ENCODE data around the gene KLHL21.
"Not testable (repeated sequence)": the region's sequence is repeated elsewhere in the genome, so short reads cannot be mapped to it uniquely, and the experiment has no call there.

The KLHL21 gene, protein sequence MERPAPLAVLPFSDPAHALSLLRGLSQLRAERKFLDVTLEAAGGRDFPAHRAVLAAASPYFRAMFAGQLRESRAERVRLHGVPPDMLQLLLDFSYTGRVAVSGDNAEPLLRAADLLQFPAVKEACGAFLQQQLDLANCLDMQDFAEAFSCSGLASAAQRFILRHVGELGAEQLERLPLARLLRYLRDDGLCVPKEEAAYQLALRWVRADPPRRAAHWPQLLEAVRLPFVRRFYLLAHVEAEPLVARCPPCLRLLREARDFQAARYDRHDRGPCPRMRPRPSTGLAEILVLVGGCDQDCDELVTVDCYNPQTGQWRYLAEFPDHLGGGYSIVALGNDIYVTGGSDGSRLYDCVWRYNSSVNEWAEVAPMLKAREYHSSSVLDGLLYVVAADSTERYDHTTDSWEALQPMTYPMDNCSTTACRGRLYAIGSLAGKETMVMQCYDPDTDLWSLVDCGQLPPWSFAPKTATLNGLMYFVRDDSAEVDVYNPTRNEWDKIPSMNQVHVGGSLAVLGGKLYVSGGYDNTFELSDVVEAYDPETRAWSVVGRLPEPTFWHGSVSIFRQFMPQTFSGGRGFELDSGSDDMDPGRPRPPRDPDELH

GRCh38 chr1:6602669-6603237, at the start of gene KLHL21:
KLHL21 (minus strand) TSS chr1:6602869; CDS start chr1:6602817, 52 bp downstream.
- peak; percentile 80 to 85 for DNase-seq (ENCODE audit: low read depth in 2 of 2)

GRCh38 chr1:6651909-6652308, 49.2 kb upstream of the KLHL21 start:
- no peak for DNase-seq (ENCODE audit: low read depth in 2 of 2)

- DNase-seq (ENCODE audit: low read depth in 2 of 2) = no peak
Observed at GRCh38 chr1:6648556-6648955, 45.9 kb upstream of the KLHL21 start.

DNA sequence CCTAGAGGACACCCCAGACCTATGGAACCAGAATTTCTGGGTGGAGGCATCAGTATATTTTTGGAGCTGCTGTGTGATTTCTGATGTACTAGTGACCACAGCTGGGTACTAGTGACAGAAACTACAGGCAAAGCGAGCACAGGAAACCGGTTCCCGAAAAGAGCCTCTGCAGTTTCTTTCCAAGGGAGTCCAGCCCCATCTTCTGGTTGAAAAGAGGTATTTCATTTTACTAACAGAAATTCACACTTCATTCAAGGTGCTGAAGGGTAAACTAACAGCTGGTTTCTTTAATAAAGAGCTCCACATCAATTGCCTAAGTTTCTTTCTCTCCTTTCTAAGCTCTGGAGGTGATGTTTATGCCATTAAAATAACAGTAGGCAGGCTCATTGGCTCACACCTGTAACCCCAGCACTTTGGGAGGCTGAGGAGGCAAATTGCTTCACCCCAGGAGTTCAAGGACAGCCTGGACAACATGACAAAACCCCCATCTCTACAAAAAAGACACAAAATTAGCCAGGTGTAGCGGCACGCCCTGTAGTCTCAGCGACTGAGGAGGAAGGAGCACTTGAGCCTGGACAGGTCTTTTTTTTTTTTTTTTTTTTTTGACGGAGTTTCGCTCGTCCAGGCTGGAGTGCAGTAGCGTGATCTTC, 44.0 kb upstream of the KLHL21 start:
- peak in 1 of 2 donors; percentile 8 for DNase-seq (ENCODE audit: low read depth in 2 of 2)

- DNase-seq (ENCODE audit: low read depth in 2 of 2) = no peak
Observed at GRCh38 chr1:6645018-6645417, 42.3 kb upstream of the KLHL21 start.

- not testable (repeated sequence) for DNase-seq (ENCODE audit: low read depth in 2 of 2)
Observed at GRCh38 chr1:6640867-6641266, 38.2 kb upstream of the KLHL21 start.

GRCh38 chr1:6638226-6638625, 35.6 kb upstream of the KLHL21 start:
- no peak for DNase-seq (ENCODE audit: low read depth in 2 of 2)

GRCh38 chr1:6637770-6638169, 35.1 kb upstream of the KLHL21 start:
- DNase-seq (ENCODE audit: low read depth in 2 of 2) = no peak

GRCh38 chr1:6636778-6637177, 34.1 kb upstream of the KLHL21 start:
- not testable (repeated sequence) for DNase-seq (ENCODE audit: low read depth in 2 of 2)

GRCh38 chr1:6635910-6636760, 33.5 kb upstream of the KLHL21 start:
- no peak for DNase-seq (ENCODE audit: low read depth in 2 of 2)

DNA sequence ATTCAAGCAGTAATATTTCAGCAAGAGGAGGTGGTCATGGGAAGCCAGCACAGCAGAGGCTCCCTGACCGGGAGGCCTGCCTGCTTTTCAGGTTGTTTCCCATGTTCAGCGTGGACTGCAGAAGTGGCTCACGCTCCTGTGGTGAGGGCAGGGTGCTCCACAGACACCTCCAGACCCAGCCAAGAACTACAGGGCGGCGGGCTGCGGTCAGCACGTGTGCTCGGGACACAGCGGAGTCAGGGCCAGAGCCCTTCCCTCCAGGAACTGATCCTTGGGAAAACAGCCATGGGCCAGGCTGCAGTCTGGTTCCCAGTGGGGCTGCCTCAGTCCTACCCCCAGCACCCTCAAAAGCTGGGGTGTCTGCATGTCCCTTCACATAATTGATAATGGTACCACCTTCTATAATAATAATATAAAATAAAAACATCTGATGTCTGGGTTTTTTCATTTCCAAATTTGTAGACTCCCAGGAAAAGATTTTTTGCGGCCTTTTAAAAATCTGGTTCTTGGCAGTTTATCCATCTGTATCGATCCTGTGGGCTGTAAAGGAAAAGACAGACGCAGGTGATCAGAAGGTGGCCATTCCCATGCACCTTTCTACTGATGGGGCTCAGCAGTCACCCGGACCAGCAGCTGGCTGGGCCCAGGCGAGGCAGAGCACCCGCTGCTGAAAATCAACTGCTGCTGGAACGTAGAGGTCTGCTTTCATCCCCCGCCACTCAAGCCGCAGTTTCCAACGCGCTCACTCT, 32.7 kb upstream of the KLHL21 start:
- DNase-seq (ENCODE audit: low read depth in 2 of 2) = no peak

DNA sequence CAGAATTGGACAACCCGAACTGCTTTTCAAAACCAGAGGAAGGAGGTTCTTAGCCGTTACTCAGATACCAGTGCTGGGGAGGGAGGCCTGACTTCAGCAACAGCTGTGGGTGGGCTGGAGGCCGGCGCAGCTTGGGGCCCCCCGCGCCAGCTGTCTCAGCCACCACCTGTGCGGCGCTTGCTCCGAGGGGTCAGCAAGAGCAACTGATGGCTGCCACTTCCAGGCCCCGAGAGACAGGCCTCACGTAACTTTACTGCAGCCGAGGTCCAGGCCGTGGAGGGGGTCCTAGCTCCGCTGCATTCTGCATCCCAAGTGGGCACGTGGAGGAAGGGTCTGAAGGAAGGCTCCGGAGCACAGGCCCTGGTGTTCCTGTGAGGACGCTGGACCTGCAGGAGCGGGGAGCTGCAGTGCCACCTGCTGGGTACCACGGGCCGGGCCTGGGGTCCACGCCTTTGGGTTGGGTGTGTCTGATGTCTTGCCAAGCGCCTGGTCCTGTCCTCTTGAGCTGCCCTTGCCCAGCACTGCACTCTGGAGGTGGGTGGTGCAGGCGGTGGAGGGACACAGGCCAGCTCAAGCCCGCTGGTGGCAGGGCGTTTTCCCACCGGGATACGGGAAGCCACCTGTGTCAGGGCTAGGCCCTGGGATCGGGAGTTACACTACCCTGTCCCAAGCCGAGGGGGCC, 31.8 kb upstream of the KLHL21 start:
- peak in 1 of 2 donors; percentile 39 for DNase-seq (ENCODE audit: low read depth in 2 of 2)

DNA sequence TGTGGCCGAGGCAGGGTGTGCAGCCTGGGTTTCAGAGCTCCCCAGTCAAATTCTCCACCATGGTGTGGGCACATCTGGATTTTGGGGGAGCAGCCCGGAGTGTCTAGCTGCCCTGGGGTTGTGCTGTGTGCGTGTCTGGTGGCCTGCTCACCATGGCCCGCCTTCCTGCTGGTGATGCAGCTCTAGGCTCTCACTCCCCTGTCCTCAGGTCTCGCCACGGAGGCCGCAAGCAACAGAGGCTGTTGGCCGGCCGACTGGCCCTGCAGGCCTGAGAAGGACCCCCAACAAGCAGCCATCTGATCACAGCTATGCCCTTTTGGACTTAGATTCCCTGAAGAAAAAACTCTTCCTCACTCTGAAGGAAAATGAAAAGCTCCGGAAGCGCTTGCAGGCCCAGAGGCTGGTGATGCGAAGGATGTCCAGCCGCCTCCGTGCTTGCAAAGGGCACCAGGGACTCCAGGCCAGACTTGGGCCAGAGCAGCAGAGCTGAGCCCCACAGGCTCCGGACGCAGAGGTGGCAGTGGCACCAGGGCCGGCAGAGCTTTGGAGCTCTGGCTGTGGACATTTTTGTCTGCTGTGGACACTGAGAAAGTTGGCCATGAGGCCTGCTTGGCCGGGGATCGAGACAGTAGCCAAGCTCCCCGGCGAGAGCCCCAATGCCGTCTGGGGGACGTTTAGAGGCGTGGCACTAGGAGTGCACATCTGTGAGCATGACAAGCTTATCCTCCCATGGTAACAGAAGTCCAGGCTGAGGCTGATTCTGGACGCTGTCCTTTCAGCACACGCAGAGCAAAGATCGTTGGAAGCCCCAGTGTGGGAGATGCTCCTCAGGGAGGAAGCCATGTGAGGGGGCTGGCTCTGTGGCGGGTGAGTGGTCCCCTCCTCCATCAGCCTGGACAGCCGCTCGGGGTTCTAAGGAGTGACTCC, 30.2 kb upstream of the KLHL21 start:
- DNase-seq (ENCODE audit: low read depth in 2 of 2) = no peak

- no peak for DNase-seq (ENCODE audit: low read depth in 2 of 2)
Observed at GRCh38 chr1:6631058-6631457, 28.4 kb upstream of the KLHL21 start.

- DNase-seq (ENCODE audit: low read depth in 2 of 2) = no peak
Observed at GRCh38 chr1:6630027-6630426, 27.4 kb upstream of the KLHL21 start.

DNA sequence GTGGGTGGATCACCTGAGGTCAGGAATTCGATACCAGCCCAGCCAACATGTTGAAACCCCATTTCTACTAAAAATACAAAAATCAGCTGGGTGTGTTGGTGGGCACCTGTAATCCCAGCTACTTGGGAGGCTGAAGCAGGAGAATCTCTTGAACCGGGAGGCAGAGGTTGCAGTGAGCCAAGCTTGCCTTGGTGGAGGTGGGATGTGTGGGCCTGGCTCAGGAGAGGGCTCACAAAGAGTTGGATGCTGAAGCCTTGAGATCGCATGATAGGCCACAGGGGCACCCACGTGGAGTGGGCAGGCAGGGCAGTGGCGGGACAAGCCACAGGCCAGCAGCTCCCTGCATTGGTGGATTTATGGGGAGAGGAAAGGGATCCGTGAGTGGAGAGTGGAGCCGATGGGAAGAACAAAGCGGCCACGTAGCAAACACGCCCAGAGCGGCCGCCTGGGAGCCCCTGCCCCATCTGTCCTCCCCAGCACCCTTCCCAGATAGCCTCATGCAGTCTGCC, 26.4 kb upstream of the KLHL21 start:
- no peak for DNase-seq (ENCODE audit: low read depth in 2 of 2)

- no peak for DNase-seq (ENCODE audit: low read depth in 2 of 2)
Observed at GRCh38 chr1:6627841-6628545, 25.3 kb upstream of the KLHL21 start.

DNA sequence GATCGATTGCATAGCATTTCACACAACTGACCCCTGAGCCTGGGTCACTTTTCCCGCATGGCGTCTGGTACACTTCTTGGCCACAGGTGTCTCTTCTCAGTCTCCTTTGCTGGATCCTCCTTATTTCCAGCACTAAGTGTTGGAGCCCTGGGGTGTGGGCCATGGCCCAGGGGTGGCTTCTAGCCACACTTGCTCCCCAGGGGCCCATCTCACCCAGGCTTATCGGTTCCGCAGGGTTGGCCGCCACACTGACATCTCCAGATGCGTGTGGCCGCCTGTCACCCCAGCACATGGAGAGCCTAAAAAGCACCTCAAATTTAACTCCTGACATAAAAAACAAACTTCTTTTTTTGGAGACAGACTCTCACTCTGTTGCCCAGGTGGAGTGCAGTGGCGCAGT, 24.4 kb upstream of the KLHL21 start:
- DNase-seq (ENCODE audit: low read depth in 2 of 2) = no peak
